HG03064 (cell line): Measurements from ENCODE around the gene STX8.

Experiments
- ATAC-seq: cut with Tn5 transposase; IDR thresholded peaks from one replicate; pipeline ENCODE4 v1.9.1; 2021; ENCODE audit warnings: low read depth; ENCODE audit not compliant: unreplicated experiment

STX8 gene

GRCh38 chr17:9233271-9233599 lies 342.4 kb downstream of the STX8 start:
- ATAC-seq = no peak

DNA sequence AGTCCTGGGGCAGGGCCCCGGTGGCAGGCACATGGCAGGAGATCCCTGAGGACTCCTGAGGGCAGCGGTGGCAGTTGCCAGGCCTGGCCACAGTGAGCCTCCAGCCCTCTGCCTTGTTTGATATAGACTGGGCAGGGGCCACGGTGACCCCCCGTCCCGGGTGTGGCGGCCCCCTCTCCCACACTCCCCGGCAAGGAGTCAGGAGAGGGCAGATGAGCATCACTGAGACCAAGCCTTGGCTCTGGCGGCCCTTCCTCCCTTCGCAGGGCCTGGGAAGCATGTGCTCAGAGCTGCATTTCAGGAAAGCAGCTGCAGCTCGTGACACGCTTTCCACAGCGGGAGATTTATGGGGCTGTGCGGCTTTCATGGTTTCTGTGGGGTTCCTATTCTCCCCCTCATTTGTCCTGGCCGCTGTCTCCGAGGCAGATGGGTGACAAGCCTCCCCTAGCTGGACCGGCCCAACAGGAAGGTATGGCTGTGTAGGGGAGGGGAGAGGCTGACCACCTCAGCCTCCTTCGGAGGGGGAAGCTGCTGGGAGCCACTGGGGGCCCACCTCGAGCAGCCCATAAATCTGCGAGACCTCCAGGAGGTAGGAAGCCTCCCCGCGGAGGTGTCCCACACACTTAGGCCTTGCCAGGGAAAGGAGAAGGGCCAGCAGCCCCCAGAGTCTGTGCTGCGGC lies 342.9 kb downstream of the STX8 start:
- no peak for ATAC-seq

GRCh38 chr17:9232155-9232475 lies 343.5 kb downstream of the STX8 start:
- no peak for ATAC-seq

- no peak for ATAC-seq
Measured at GRCh38 chr17:9231449-9232154, 344.0 kb downstream of the STX8 start.

DNA sequence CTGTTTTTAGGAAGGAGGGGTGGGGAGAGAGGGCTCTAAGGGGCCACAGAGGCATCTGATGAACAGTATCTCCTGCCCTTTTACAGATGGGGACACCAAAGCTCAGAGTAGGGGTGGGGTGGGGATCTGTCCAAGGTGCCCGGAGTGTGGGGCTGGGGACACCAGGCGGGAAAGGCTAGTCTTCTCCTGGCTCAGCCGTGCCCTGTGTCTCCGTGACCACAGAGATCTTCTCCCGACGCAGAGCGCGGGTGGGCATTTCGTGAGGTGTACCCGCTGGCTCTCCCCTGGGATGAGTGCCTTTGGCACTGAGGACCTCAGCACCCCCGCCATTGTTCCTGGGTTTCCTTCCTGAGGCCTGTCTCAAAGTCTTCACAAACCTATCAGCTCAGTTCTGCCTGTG lies 344.8 kb downstream of the STX8 start:
- ATAC-seq = no peak

- ATAC-seq = no peak
Measured at GRCh38 chr17:9230346-9230745, 345.3 kb downstream of the STX8 start.

DNA sequence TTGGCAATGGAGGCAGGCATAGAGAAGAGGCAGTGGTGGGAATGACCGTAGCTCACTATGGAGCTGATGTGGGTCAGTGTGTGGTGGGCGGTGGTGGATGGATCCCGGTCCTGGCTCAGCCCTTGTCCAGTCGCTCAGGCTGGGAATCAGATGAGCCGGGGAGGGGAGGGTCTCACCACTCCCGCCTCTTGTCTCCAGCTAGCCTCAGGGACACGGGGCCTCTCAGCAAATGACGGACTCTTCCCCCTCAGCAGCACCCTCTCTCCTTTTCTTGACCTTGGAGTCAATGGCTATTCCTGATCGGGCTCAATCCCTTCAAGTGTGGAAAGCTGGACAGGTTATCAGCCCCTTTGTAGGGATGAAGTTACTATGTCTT lies 345.8 kb downstream of the STX8 start:
- no peak for ATAC-seq

- no peak for ATAC-seq
Measured at GRCh38 chr17:9229160-9229825, 346.3 kb downstream of the STX8 start.

- ATAC-seq = no peak
Measured at GRCh38 chr17:9228408-9229159, 347.0 kb downstream of the STX8 start.

DNA sequence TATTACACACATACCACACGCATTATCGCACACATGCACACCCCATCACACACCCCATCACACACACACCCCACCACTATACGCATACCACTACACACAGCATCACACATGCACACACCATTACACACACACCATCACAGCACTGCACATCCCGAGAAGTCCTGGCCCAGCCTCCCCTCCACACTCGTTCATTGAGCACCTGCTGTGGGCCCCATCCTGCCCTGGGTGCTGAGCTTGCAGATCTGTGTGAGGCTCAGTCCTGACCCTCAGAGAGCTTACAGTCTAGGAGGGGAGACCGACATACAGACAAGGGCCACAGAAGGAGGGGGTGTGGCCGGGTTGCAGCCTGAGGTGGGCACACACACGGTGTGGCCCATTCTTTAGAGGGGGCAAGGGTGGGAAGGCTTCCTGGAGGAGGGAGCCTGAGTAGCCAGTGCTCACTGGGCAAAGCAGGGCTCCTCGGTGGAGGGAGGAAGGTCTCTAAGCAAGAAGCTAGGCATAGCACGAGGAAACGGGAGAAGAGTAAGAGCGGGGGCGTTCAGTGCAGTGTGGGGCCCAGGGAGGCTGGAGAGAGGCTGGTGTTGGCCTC lies 347.7 kb downstream of the STX8 start:
- no peak for ATAC-seq

- no peak for ATAC-seq
Measured at GRCh38 chr17:9226794-9227135, 348.9 kb downstream of the STX8 start.

DNA sequence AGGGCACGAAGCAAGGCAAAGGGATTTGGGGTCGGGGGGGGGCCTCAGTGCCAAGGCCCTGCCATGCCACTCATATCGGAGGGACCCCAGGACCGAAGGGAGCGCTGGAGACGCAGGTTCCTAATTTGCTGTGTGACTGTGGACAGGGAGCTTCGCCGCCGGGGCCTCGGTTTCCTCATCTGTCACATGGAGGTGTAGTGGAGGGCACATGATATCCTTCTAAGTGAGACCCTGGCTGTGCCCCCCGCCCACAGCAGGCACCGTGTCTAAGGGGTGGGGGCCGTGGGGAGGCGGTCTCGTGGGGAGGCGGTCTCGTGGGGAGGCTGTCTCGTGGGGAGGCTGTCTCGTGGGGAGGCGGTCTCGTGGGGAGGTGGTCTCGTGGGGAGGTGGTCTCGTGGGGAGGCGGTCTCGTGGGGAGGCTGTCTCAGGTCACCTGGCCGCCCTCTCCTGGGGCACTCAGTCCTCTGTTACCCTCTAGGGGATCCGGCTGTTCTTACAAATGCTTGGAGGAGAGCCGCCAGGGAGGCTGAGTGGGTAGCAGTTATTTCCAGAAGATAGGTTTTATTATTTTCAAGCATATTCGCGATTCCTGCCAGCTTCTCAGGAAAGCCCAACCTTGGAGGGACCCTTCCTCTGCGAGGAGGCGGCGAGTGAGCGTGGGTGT lies 349.4 kb downstream of the STX8 start:
- no peak for ATAC-seq

DNA sequence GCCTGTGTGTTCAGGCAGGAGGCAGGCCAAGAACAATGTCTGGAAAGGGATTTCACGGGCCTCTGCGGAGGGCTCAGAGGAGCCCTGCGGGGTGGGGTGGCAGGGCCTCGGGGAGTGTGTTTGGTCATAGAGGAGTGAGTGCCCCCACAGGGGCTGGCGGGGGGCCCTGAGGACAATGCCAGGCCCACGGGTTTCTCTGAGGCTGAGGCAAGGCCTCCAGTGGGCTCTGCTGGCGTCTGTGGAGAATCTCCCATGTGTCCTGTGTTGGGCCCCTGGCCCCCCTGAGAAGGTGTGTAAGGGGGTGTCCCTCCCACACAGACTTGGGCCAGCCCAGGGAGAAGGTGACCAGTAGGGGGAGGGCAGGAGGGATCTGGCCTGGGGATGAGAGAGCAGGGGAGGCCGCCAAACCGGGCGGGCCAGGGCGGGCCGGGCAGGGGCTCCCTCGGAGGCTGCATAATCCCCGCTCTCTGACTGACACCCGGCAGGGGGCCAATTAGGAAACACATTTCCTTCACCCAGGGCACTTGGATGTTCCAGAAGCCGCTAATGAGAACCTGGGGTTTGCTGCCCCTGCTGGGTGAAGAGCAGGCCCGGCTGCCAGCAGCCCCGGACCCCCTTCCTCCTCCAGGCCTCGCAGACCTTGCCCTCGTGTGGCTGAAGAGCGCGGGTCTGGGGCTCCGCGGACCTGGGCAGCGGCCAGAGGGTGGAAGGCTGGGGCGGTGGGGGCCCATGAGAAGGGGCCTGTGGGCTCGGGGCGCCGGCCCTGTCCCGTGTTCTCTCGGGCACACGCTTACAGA lies 350.1 kb downstream of the STX8 start:
- ATAC-seq = no peak

DNA sequence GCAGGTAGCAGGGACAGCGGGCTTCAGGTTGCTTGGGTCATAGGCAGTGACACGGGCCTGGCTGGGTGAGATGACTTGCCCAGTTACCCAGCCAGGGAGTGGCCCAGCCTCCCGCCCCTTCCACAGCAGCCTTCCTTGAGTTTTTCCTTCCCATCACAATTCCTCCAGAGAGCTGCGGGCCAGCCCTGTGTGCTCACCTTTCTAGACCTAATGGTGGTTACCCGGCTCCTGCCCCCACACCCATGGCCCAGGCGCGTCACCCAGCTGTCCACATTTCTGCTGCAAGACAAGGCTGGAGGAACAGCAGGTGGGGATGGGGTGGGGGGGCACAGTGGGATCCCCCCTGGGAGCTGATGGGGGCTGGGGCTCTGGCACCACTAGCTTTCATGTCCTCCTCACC lies 351.1 kb downstream of the STX8 start:
- ATAC-seq = no peak

DNA sequence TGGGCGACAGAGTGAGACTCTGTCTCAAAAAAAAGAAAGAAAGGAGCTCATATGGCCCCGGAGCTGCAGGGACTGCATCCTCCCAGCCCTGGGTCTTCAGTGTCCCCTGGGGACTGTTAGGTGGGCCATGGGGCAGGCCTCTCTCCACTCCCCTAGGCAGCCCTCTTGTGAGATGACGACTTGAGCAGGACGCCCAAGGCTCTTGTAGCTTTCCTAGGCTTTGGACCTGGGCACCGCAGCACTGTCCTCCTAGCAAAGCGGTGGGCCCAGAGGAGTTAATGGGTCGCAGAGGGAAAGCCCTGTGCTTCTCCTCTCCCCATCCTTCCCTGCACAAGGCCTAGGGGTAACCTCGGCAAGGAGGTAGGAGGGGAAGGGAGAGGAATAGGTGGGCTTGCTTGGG lies 352.1 kb downstream of the STX8 start:
- ATAC-seq = no peak

DNA sequence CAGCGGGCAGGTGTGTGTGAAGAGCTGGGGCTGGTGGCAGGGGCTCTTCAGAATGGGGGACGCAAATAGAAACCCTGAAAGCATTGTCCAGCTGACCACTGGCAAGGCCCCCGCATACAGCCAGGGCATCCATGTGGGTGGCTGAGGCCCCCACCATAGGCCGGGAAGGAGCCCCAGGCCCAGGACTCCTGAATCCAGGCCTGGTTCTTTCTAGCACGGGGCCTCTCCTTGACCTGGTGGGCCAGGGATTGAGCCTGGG lies 353.8 kb downstream of the STX8 start:
- ATAC-seq = no peak

GRCh38 chr17:9221147-9221921 lies 354.3 kb downstream of the STX8 start:
- ATAC-seq = no peak

DNA sequence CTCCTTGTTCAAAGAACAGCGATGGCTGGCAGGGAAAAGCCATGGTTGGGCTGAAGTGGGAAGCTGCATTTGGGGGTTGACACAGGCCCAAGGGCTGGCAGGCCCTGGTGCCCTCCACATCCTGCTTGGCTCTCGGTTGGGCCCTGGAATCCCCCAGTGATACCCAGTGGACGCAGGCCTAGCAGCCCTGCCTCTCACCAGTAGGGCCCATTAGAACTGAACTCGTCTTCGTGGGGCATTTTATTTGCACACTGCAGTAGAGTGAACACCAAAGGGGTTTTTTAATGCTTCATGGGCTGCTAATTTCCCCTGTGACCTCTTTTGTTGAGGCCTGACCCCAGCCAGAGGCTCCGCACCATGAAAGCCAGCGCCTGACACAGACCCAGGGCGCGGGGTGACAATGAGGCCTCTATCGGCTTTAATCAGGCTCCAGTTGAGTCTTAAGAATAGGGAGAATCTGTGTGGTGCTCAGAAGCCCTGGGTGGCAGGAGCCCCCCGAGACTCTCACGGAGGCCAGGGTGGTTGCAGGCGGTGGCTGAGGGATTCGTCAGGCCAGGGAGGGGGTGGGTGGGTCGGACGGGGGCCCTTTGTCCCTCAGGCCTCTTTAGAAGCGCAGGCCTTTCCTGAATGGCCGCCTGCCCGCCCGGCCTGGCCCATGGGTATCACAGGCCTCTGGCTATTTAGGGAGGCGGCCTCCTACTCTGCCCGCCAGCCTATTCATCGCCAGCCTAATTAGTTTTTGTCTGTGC lies 355.0 kb downstream of the STX8 start:
- no peak for ATAC-seq
